ENCODE results near the gene GSTA2.
"Not testable (repeated sequence)": the region's sequence is repeated elsewhere in the genome, so short reads cannot be mapped to it uniquely, and the experiment has no call there.

- not testable (repeated sequence) for TF ChIP-seq CTCF, POLR2A (IDR thresholded peaks at IDR 0.05)
Measured at GRCh38 chr6:52757651-52758338, 5.5 kb downstream of the GSTA2 start.
